Heart right ventricle (tissue), 16 donors: Measurements from ENCODE around the gene PNP. TPM values are rescaled to one million over a fixed set of nuclear protein-coding genes. Genes with fewer than 3 reads are reported as not detected.
A peak's percentile ranks its signal among the peaks of the same experiment; 100 is the strongest.

Source experiments
- ATAC-seq, 8 donors: fragments of 200-7000 bp; cut with Tn5 transposase; one replicate each; pipeline ENCODE4 v1.9.1; 2020; ENCODE audit warnings: mild to moderate bottlenecking in 8 of 8, moderate library complexity in 8 of 8, moderate number of reproducible peaks in 1 of 8
- DNase-seq, 2 donors: peaks; one replicate each; pipeline ENCODE4 v3.0.0-alpha.2; 2020
- H3K27ac ChIP-seq, 10 donors: fragments of 200-600 bp; sonication (generic) in 2 of 10; one replicate each; pipeline versions ENCODE4 v1.5.0 to v1.8.0; 2020 to 2022; ENCODE audit warnings: mild to moderate bottlenecking in 3 of 10
- H3K27me3 ChIP-seq, 7 donors: fragments of 200-600 bp; one replicate each; pipeline ENCODE4 v1.8.0; 2021 to 2022; ENCODE audit warnings: mild to moderate bottlenecking in 2 of 7
- H3K36me3 ChIP-seq, 9 donors: fragments of 200-600 bp; sonication (generic) in 1 of 9; one replicate each; pipeline versions ENCODE4 v1.5.0 to v1.8.0; 2020 to 2022; ENCODE audit warnings: mild to moderate bottlenecking in 2 of 9
- H3K4me1 ChIP-seq, 9 donors: fragments of 200-600 bp; sonication (generic) in 1 of 9; one replicate each; pipeline versions ENCODE4 v1.5.0 to v1.8.0; 2020 to 2022; ENCODE audit warnings: mild to moderate bottlenecking in 4 of 9
- H3K4me3 ChIP-seq, 10 donors: fragments of 200-600 bp; sonication (generic) in 2 of 10; one replicate each; pipeline versions ENCODE4 v1.5.0 to v1.8.0; 2020 to 2022; ENCODE audit warnings: mild to moderate bottlenecking in 7 of 10, moderate library complexity in 2 of 10
- H3K9me3 ChIP-seq, 11 donors: fragments of 200-600 bp in 10 of 11; sonication (generic) in 2 of 11; one replicate each; pipeline versions ENCODE4 v1.5.0 to v1.8.0; 2013 to 2022; ENCODE audit warnings: mild to moderate bottlenecking in 2 of 11, control low read depth in 1 of 11, moderate library complexity in 1 of 11
- WGBS, 2 donors: extraction: QIAGEN DNeasy Blood & Tissue Kit; methylation state at CpG; one replicate each; pipeline ENCODE4 v1.1.7; 2013; ENCODE audit warnings: inconsistent platforms in 1 of 2; 5-methylcytosine and 5-hydroxymethylcytosine counted together
- intact Hi-C, 10 donors: fragments of 100-400 bp; cut with DNase I; formaldehyde crosslinking; loops; one replicate each; pipeline versions ENCODE4 v1.11.1 to v1.14.2; 2022
- polyA plus RNA-seq, 2 donors: library from polyadenylated mRNA; stranded (reverse); fragments of 200-250 nt; gene quantifications; one replicate each; pipeline ENCODE4 v1.2.3, GENCODE V29; 2013
- total RNA-seq, 10 donors: library from RNA; stranded (reverse); fragmentation: NEBNext Ultra II Directional in 3 of 10; extraction: Animal tissue kit (Norgen Biotek cat#: 25700) in 3 of 10; gene quantifications; one replicate each; pipeline versions ENCODE4 v1.2.1 to v1.2.4, GENCODE V29; 2021 to 2023
- TF ChIP-seq, protein P1 (sequence below), 9 donors: fragments of 200-600 bp; sonication (generic) in 2 of 9; IDR thresholded peaks; one replicate each; pipeline versions ENCODE4 v1.5.0 to v1.8.0; 2021 to 2022; ENCODE audit warnings: antibody characterized with exemption in 9 of 9, mild to moderate bottlenecking in 5 of 9, moderate library complexity in 1 of 9
- donor health status: Arrhythmogenic right ventricular cardiomyopathy.
- donor health status: ischemic (EF 13 %, LVEDD 7.1; RV severe dilation, severe dysfunction).
- donor health status: healthy with polysubstance abuse.
- donor health status: DM: no; HTN: yes; CAD: no.
- donor health status: DM: no; HTN: no; CAD: no.
- donor health status: ischemic (EF 25% LVEDD 6.9; RV normal size, moderate dysfunction).
- donor health status: ischemic (EF 25% LVEDD 5.7; RV mildly dilated, moderate dysfunction).
- donor health status: healthy.
- donor health status: DM: yes; HTN: yes; CAD: no.
- donor health status: Ischemic cardiomyopathy.
- donor health status: ischemic (EF 35%, LVEDD 5.7; RV mildly dilated, moderate dysfunction).
- donor health status: nonischemic (EF 11% LVEDD 7.7; RV severe dilation, severe dysfunction).
- donor health status: DM: yes; HTN: yes; CAD: no.
- donor health status: PGD.
- donor health status: ischemic (EF 29% LVEDD 5.4; RV normal size, mild dysfunction).
- donor health status: nonischemic (EF 23%, LVEDD 6.1; RV moderate dilation, normal function).

PNP gene
- total and polyA plus RNA-seq, 12 donors: 5.0 to 33.7 (median 8.6) TPM

DNA sequence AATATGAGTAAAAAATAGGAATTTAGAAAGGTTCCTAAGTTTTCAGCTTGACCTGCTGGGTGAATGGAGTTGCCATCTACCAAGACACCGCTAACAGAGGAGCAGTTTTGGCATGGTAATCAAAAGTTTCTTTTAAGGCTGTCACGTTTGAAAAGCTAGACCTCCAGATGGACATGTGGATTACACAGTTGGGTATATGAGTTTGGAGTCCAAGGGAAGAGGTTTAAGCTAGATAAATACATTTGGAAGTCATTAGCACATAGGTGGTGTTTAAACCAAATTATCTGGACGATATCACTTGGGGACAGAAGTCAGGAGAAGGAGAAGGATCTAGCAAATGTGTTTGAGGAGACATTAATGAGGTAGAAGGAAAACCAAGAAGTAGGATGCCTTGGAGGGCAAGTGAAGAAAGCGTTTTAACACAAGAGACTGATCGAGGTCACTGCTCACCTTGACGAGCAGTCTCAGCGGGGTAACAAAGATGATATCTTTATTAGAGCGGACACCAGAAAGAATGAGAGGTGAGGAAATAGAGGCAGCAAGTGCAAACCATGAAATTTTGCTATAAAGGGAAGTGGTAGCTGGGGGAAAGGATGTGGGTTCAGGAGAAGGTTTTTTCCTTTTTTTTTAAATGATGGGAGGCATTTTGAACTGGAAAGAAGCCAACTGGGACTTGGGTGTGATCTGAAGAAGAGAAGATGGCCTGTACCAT, 17.6 kb downstream of the PNP start:
- Histone ChIP-seq H3K4me1 (peaks cover 0 to 39% (median 18%) of the 10 kb centered on the region in 9 donors), H3K9me3 (no peaks in the 10 kb centered on the region), H3K36me3 (no peaks in the 10 kb centered on the region), H3K4me3 (no peak overlapping the region), H3K27ac (no peak overlapping the region), H3K27me3 (peaks cover 0 to 4% (median 0%) of the 10 kb centered on the region in 7 donors)
- TF ChIP-seq, protein P1, sequence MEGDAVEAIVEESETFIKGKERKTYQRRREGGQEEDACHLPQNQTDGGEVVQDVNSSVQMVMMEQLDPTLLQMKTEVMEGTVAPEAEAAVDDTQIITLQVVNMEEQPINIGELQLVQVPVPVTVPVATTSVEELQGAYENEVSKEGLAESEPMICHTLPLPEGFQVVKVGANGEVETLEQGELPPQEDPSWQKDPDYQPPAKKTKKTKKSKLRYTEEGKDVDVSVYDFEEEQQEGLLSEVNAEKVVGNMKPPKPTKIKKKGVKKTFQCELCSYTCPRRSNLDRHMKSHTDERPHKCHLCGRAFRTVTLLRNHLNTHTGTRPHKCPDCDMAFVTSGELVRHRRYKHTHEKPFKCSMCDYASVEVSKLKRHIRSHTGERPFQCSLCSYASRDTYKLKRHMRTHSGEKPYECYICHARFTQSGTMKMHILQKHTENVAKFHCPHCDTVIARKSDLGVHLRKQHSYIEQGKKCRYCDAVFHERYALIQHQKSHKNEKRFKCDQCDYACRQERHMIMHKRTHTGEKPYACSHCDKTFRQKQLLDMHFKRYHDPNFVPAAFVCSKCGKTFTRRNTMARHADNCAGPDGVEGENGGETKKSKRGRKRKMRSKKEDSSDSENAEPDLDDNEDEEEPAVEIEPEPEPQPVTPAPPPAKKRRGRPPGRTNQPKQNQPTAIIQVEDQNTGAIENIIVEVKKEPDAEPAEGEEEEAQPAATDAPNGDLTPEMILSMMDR (IDR thresholded peaks at IDR 0.05): no peak
- WGBS, 2 donors: 86 to 87% methylated on average over 8 of the region's 8 CpGs
- ATAC-seq (no peak), DNase-seq (no peak)
- intact Hi-C loops: no loop called here

DNA sequence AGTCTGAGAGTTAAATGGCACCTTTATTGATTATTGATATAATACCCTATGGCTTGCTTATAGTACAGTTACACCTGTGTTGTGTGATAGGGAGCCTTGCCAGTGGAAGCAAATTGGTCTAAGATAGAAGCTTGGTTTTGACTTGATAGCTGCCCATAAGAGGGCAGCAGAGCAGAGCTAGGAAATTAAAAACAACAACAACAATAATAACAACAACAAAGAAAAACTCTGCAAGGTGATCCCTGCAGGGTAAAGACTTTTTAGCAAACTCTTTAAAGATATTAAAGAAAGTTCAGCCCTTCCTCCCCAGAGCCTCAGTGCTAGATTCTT, 18.2 kb downstream of the PNP start:
- Histone ChIP-seq H3K36me3 (no peaks in the 10 kb centered on the region), H3K27ac (no peak overlapping the region), H3K4me3 (no peak overlapping the region), H3K9me3 (no peaks in the 10 kb centered on the region), H3K4me1 (peaks cover 0 to 39% (median 18%) of the 10 kb centered on the region in 9 donors), H3K27me3 (peaks cover 0 to 4% (median 0%) of the 10 kb centered on the region in 7 donors)
- intact Hi-C loops: no loop called here
- TF ChIP-seq, protein P1 (IDR thresholded peaks at IDR 0.05): no peak
- ATAC-seq: no peak
- no peak for DNase-seq

DNA sequence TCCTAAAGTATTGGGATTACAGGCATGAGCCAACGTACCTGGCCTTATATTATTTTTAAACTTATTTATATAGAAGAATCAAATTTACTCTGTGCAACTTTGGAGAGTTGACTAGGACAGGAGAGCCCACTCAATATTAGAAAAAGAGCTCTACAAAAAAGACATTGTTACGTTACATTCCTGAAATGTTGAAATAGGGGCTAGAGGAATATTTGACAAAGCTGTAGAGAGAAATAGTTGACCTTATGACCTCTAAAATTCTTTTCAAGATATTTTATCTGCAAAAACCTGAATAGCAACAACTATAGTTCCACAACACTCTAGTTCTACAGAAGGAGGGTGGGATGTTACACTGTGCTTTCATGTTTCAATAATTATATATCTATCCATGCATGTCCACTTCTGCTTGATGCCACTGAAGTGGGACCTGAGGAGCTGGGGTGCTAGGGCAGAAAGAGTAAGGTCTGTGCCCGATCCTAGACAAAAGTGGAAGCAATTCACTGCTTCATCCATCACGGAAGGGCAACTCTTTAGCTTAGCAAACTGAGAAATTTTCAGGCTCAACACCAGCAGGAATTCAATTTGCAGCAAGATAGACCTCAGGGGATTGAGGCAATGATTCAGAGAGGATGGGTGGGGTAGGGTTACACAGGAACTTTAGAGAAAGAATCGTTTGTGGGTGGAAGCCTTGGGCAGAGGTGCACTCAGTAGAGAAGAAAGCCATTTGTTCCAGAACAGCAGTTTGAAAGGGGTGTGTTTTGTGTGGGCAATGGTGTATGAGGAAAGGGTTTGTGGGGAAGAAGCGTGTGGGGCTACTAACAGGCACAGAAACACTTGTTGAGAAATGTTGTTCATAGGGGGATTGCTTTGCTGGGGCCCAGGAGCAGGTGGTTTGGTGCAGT, 20.1 kb downstream of the PNP start:
- TF ChIP-seq, protein P1 (IDR thresholded peaks at IDR 0.05): no peak
- Histone ChIP-seq H3K36me3 (no peaks in the 10 kb centered on the region), H3K27ac (peak overlapping the region in 9 of 10 donors; percentile 20 to 79 (median 58)), H3K27me3 (peaks cover 0 to 4% (median 0%) of the 10 kb centered on the region in 7 donors), H3K4me3 (no peak overlapping the region), H3K4me1 (peaks cover 0 to 53% (median 18%) of the 10 kb centered on the region in 9 donors), H3K9me3 (no peaks in the 10 kb centered on the region)
- ATAC-seq: peak; percentile 38 to 90 (median 83)
- WGBS, 2 donors: 57 to 59% methylated on average over 6 of the region's 6 CpGs
- intact Hi-C loops: no loop called here
- DNase-seq: peak in 1 of 2 donors; percentile 12

DNA sequence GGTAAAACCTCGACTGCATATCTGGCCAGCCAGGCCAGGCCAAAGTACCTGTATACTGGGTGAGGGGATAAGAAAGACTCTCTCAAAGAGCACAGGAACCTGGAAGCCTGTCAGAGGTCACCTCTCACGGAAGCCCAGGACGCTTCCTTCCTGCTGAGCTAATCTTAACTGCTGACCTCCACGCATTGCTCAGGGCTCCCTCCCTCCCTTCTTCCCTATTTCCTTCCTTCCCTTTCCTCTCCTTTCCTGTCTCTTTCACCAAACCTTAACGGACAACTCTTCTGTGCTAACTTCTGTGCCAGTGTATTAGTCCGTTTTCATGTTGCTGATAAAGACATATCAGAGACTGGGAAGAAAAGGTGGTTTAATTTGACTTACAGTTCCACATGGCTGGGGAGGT, 21.4 kb downstream of the PNP start:
- Histone ChIP-seq H3K27me3 (peaks cover 0 to 4% (median 0%) of the 10 kb centered on the region in 7 donors), H3K9me3 (no peaks in the 10 kb centered on the region), H3K36me3 (no peaks in the 10 kb centered on the region), H3K4me3 (no peak overlapping the region), H3K4me1 (peaks cover 0 to 62% (median 23%) of the 10 kb centered on the region in 9 donors), H3K27ac (peak overlapping the region in 8 of 10 donors; percentile 31 to 79 (median 64))
- WGBS, 2 donors: 33 to 36% methylated on average over 6 of the region's 6 CpGs
- peak in 1 of 8 donors; percentile 46 for ATAC-seq
- TF ChIP-seq, protein P1 (IDR thresholded peaks at IDR 0.05): no peak
- intact Hi-C loops: no loop called here
- DNase-seq: no peak
